ENCODE data around the gene SLC6A3.

Gene SLC6A3

DNA sequence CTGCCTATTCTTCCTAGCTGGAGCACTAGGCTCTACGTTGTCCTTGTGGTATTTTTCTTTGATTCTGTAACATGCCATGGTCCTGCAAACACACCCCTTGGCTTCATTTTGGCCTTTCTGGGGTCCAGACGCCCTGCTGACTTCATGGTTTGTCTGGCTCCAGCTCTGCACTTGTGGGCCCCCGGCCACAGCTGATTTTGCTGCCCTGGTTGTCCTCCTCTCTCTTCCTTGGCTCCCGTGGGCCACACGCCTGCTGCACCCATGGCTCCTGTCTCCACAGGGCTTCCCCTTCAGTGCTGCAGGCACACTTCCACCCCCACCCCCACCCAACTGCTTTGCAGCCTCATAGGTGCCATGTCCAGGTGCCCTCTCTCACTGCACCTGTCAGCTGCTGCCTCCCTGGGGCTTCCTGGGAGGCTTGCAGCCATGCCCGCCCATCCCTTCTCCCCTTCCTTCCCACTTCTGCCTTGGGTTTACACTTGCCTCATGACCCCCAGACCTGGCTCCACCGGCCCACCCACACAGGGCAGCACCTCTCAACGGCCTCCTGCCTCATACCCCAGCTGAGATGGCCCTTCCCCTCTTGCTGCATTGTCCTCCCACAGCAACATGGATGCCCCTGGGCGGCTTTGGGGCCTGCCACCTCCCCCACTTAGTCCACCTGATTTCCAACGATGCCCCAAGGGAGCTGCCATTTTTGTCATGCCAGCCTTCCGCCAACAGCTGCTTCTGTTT is 25.6 kb downstream of the SLC6A3 start:
- no peak for DNase-seq

DNA sequence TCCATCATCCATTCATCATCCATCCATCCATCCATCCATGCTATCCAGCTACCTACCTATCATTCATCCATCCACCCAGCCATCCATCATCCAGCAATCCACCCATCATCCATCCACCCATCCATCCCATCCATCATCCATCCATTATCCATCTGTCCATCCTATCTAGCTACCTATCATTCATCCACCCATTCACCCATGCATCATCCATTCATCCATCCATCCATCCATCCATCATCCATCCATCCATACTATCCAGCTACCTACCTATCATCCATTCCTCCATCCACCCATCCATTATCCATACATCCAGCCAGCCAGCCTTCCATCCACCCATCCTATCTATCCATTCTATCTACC is 26.3 kb downstream of the SLC6A3 start:
- no peak for DNase-seq

DNA sequence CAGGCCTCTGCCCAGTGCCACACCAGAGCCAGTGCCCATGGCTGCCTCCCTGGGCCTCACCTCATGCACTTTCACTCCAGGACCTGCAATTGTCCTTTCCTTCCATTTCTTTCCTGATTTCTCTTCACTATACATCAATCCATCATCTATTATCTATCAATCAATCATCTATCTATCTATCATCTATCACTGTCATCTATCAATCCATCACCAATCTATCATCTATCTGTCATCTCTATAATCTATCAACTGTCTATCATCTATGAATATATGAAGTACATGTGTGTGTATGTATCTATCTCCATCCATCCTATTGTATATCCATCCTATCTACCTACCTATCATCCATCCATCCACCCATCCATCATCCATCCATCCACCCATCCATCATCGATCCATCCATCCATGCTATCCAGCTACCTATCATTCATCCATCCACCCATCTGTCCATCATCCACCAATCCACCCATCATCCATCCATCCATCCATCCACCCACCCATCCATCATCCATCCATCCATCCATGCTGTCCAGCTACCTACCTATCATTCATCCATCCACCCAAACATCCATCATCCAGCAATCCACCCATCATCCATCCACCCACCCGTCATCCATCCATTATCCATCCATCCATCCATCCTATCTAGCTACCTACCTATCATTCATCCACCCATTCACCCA is 26.9 kb downstream of the SLC6A3 start:
- DNase-seq: no peak

DNA sequence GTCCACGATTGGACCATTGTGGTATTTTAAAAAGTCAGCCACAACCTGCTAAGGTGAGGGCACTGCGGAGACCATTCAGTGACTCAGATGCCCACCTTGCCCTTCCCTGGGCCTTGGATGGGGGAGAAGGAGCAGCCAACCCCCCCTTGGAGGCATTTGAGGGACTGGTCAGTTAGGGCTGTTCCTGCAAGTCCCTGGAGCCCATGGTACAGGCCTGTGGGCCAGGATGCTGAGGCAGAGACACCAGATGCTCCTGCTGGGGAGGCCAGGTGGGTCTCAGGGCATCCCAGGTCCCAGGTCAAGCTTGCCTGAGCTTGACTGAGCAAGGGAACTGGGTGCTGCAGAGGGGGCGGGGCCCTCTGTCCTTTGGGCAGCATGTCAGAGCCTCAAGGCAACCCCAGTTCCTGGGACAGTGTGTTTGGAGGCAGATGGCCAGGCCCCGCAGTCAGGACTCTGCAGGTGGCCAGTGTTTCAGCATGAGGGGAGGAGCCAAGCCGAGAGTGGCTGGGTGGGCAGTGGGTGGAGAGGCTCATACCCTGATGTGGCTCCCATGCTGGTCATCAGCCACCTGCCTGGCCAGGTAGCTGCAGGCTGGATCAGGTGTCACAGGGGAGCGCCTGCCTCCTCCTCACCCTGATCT is 27.5 kb downstream of the SLC6A3 start:
- DNase-seq: no peak

DNA sequence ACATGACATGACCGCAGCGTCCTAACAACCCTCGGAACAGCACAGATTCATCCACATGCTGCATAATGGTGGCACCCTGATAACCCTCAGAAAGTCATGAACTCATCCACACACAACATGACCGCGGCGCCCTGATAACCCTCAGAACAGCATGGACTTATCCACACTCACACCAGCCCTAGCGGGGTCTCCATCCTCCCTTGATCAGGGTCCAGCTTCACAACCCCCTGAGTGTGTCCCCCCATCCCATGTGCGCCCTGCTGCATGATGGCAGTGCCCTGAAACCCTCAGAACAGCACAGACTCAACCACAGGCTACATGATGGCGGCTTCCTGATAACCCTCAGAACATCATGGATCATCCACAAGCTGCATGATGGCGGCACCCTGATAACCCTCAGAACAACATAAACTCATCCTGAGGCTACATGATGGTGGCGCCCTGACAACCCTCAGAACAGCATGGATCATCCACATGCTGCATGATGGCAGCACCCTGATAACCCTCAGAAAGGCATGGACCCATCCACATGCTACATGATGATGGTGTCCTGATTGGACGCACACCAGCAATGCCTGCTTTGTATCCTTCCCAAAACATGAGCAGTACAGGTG is 28.3 kb downstream of the SLC6A3 start:
- no peak for DNase-seq

DNA sequence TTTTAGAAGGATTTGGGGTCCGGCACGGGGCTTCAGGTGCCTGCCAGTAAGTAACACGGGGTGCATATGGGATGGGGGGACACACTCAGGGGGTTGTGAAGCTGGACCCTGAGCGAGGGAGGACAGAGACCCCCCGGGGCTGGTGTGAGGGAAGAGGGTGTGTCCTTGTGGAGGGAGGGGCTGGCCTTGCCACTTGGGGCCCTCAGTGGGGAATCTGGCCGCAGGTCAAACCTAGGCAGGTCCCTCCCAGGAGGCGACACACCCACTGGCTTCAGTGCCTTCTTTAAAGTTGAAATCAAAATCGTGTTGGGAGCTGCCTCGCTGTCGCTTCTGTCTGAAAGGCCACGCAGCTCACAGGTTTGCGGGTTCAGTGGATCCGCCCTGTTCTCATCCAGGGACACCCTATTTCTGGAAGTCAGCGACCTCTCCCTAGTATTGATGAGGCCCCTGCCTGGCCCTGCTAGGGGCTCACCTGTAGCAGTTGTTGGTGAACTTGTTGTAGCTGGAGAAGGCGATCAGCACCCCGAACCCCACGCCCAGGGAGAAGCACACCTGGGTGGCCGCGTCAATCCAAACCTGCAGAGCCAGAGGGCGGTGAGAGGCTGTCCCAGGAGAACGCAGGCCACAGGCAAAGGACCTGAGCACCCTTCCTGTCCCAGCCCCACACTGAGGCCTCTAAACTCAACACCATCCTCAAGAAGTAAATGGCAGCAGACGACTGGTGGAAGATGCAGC is 29.4 kb downstream of the SLC6A3 start:
- no peak for DNase-seq

DNA sequence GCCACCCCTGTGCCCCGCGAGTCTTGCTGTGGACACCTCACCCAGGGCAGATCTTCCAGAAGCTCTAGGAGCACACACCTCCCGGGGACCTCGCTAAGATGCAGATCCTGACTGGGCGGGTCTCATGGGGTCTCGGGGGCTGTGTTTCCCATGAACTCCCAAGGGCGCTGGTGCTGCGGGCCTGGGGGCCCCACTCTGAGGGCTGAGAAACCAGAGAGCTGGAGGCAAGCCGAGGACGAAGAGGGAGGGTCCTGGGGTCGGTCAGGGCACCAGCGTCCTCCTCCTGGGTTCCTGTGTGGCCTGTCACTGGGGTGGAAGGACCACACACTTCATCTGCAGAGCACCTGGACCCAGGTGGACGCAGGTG is 30.2 kb downstream of the SLC6A3 start:
- DNase-seq: no peak

DNA sequence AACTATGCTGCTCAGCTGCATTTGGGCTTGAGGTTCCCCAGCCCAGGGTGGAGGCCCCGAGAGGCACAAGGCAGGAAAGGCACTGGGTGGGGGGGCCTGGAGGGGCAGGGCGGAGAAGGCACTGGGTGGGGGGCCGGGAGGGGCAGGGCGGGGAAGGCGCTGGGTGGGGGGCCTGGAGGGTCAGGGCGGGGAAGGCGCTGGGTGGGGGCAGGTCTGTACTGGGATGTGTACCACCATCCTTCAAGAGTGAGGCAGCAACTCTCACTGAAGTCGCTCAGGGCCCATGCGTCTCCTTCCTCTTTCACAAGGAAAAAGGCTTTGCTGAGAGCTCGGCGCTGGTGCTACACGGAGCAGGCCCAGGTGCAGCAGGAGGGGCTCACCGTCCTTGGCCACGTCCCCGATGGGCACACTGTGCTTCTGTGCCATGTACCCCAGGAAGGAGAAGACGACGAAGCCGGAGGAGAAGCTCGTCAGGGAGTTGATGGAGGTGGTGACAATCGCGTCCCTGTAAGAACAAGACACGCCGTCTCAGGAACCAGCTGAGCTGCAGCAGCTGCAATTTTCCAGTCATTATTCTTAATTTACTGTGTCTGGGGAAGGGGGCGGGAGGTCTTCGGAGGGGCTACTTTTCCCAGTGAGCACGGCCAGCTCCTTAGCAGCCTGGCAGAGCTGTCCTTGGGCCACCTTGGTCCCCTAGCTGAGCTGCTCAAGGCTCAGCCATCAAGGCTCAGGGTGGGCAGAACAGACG is 30.8 kb downstream of the SLC6A3 start:
- DNase-seq: no peak

DNA sequence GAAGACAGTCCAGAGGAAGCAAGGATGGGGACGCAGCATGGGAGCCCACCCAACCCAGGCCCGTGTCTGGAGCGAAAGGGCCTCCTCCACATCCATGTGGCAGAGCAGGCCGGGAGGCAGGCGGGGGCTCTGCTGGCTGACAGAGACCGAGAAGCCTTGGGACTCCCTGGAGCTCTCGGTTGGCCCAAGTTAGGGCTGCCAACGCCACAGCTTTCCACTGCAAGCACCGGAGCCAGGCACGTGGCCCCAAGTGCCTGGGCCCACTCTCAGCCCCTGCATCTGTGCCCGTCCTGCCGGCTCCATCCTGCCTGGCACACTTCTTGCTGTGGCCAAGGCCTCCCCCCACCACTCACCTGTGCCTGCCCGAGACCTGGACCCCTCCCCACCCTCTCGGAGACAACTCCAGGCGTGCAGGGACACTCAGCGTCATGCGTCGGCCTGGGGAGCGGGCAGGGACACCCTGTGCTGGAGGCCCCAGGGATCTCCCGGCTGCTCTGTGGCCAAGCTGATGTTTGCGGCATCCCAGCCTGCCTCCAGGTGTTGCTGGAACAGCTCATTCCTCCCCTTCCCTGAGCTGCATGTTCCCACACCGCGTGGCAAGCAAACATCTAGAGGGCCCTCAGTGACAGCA is 31.5 kb downstream of the SLC6A3 start:
- DNase-seq: no peak

DNA sequence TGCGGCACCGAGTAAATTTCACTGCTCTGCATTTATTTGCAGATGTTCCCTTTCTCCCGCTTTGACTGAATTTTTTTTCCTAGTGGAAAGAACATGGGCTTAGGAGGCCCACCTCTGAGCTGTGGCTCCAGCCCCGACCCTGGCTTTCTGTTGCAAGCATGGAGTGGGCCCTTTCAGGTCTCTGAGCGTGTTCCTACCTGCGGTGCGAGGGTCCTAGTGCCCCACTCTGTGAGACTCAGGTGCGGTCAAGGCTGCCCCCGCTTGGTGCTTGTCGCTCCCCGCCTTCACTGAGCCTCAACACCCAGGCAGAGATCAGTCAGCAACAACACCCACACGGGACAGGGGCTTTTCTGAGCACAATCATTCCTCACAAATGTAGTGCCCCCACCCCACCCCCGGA is 32.0 kb downstream of the SLC6A3 start:
- no peak for DNase-seq

DNA sequence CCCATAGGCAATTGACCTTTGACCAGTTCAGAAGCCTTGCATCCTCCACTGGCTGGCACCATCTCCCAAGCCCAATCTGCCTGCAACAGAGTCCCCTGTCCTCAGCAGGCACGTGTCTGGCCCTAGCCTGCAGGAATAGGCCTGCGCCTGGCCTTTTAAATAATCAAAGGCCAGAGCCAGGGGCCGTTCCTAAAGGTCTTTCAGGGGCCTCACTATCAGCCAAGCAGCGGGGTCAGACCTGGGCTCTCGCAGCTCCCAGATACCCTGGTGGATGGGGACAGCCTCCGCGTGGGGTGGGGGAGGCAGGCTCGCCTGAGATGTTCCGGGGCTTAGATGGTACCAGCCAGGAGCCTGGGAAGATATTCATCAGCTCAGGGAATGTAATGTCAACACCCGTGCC is 32.6 kb downstream of the SLC6A3 start:
- DNase-seq: no peak

DNA sequence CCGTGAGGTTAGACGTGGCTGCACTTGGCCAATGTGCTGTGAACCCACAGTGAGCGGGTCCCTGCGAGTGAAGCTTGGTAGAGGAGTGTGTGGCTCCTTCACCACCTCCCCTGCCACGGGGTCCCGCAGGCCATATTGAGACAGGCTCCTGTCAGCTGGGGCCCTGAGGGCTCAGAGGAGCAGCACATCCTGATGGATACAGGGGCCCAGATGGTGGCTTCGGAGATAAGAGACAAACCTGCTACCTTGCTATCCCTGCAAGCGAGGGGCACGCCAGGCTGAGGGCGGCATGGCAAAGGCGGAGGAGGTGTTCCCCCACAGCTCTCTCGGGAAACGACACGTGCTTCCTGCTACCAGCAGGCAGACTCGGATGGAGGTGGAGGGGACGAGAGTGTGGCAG is 33.1 kb downstream of the SLC6A3 start:
- DNase-seq: no peak

DNA sequence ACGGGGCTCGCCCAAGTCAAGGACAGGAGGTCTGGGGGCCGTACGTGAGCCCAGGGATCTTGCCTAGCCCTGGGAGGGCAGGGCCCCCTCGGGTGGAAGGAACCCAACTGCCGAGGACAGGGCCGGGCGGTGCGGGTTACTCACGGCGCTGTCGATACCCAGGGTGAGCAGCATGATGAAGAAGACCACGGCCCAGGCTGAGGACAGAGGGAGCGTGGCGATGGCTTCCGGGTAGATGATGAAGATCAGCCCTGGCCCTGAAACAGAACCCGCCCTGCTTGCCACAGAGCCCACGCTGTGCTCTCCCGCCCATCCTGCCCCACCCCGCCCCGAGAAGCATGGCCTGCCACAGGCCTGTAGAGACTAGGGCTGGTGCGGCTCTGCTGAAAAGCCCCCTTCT is 34.1 kb downstream of the SLC6A3 start:
- DNase-seq: no peak

DNA sequence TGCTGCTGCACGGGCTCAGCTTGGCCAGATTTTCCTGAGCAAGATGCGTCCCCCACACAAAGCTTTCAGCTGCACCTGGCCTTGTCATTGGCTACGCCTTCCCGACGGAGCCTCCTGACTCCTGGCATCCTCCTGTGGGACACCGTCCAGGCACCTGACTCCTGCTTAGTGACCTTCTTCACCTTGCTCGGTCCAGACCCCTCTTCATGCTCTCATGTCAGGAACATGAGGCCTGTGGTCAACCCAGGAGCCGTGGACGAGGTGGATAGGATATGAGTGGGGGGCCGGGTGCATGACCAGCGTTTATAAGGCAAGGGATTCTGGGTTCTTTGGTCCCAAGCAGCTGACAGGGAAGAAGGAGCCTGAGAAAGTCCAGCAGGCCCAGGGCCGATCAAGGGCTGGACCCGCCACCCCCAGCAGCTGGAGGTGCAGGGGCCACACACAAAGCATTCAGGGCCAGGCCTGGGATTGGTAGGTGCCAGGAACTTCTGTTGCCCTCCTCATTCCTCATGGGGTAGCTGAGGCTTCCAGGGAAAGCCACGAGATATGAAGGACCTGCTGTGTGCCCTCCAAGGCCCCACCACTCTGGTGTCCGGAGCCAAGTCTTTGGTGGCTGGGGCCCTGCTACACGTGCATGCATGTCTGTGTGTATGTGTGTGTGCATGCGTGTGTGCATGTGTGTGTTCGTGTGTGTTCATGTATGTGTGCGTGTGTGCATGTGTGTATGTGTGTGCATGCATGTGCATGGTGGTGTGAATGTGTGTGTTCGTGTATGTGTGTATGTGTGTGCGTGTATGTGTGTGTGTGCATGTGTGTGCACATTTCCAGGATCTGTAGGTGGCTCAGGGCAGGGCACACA is 34.9 kb downstream of the SLC6A3 start:
- no peak for DNase-seq

DNA sequence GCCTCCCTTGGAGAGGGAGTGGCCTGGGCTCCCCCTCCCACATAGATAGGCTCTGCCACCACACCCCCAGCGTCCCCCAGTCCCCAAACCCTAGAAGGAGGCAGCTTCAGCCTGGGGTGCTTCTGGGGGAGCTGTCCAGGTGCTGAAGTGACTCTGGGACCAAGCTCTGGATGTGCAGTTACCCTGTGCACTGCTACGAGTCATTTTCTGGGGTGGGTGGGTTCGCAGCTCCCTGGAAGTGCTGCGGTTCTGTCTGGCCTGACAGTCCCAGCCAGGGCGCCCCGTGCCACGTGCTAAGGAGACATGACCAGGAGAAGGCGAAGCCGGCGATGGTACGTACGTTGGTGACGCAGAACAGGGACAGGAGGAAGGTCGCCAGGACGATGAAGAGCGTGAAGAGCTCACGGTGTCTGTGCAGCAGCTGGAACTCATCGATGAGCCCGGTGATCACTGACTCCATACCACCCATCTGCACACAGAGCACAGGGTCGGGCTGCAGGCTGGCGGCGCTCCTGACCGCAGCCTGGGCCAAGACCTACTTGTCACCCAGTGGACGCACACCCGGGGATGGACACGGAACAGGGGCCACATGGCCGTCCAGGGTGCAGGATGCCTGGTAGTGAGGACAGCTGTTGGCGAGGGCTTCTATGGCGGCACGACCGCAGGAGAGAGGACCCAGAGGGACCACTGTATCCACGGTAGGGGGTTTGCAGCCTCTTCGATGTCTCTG is 35.7 kb downstream of the SLC6A3 start:
- DNase-seq: no peak

DNA sequence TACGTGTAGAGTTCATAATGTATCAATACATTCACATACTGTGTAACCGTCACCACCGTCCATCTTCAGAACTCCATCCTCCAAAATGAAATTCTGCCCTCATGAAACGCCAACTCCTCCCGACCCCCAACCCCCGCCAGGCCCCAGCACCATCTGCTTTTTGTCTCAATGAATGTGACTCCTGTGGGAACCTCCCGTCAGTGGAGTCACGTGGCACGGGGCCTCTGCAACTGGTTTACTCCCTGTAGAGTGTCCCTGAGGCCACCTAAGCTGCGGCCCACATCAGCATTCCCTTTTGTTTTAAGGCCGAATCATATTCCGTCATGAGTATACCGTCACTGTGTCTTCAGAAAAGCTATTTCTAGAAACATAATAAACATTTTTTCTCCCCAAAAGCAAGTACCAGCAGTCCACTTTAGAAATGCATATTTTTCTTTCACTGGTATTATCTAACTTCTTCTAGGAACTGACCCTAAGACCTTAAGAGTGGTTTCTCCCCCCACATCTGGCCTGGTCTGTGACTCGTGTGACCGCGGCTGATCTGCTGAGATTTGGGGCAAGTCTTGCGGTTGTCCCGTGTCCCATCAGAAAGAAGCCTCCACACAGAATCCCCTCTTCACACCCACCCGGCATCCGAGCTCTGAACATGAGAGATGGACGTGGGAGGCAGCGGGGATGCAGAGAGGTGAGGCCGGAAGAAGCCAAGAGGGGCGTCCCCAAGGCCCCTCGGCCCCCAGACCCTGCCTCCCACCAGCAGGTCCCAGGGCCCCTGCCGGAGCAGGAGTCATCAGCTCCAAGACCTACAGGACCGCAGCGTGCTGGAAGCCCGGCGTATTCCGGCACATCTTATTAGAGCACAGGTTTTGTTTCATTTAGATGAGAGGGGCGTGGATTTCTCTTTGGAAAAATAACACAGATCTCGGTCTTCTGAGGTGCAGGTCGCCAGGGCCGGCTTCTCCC is 38.3 kb downstream of the SLC6A3 start:
- peak; percentile 26 for DNase-seq

DNA sequence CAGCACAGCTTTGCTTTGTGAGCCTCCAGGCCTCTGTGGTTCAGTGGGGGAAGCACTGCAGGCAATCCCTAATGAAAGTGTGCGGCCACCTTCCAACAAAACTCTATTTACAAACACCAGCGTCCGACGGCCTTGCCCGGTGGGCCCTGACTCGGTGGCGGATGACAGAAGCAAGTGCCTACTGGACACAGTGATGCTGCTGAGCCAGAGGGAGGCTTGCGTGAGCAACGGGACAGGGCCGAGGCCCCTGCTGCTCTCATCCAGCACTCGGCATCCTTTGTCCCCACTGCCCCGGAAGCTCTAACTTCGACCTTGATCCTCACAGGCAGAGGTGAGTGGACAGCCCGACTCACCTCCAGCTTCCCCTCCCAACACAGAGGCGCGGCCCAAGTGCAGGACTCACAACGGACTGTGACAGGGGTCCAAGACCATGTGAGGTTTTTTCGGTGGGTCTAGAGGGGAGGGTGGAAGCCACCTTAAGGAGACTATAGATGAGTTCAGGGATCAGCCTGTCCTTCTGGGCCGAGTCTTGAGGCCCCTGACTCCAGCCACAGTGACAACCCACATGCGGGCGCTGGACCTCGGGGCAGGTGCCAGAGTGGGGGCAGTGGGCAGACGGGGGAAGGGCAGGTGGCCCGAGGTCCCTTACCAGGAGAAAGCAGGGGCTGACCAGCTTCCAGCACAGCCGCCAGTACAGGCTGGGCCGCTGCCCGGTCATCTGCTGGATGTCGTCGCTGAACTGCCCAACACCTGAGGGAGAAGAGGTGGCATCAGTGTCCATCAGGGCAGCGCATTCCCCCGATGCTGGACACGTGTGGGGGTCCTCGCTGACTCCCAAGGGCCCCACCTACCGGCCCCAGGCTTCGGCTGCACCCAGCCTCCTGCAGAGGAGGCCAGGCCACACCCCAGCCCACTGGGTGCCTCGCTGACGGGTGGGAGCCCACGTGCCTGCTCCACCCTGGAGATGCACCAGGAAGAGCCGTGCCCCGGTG is 39.4 kb downstream of the SLC6A3 start:
- DNase-seq: no peak

DNA sequence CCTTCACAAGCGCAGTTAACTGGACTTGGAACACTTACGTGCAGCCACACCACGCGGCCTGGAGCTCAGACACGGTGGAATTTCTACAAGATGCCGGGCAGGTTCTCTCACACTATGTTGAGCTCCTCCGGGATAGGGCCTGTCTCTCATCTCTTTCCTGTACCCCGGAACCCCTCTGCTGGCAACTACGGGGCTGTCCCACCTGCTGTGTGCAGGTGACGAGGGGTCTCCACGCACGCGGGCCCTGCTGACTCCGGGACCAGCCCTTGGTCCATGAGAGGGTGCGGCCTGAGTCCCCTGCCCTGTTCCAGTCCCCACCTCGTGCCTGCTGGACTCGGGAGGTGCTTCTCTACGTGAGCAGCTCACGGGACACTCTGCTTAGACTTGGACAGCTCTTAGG is 40.1 kb downstream of the SLC6A3 start:
- DNase-seq: no peak

Measured in NCI-H1694 (cell line).